Activated naive CD8-positive, alpha-beta T cell treated with anti-CD3 and anti-CD28 coated beads for 36 hours (primary cell): ENCODE results near the gene MAST1. TPM values are rescaled to one million over a fixed set of nuclear protein-coding genes. Genes with fewer than 3 reads are reported as not detected.

ENCODE experiments used
- DNase-seq: peaks from one replicate; pipeline ENCODE4 v3.0.0; 2021
- H3K27ac Mint-ChIP-seq: one replicate; pipeline ENCODE4 v1.8.0; 2022; ENCODE audit warnings: mild to moderate bottlenecking, moderate library complexity, mixed read lengths
- H3K27me3 Mint-ChIP-seq: one replicate; pipeline ENCODE4 v1.8.0; 2022; ENCODE audit warnings: mild to moderate bottlenecking, mixed read lengths
- H3K36me3 Mint-ChIP-seq: one replicate; pipeline ENCODE4 v1.8.0; 2021; ENCODE audit warnings: mild to moderate bottlenecking, mixed read lengths
- H3K4me1 Mint-ChIP-seq: one replicate; pipeline ENCODE4 v1.8.0; 2021; ENCODE audit warnings: mixed read lengths
- H3K4me3 Mint-ChIP-seq: one replicate; pipeline ENCODE4 v1.8.0; 2022; ENCODE audit warnings: mild to moderate bottlenecking, moderate library complexity, mixed read lengths
- H3K9me3 Mint-ChIP-seq: one replicate; pipeline ENCODE4 v1.8.0; 2022; ENCODE audit warnings: mixed read lengths
- total RNA-seq, 2 experiments: library from RNA; stranded (reverse); gene quantifications; one replicate each; pipeline ENCODE4 v1.2.3, GENCODE V29; 2021

Gene MAST1
- total RNA-seq: 1 to 10 TPM; 1.2 to 2.0 TPM

DNA sequence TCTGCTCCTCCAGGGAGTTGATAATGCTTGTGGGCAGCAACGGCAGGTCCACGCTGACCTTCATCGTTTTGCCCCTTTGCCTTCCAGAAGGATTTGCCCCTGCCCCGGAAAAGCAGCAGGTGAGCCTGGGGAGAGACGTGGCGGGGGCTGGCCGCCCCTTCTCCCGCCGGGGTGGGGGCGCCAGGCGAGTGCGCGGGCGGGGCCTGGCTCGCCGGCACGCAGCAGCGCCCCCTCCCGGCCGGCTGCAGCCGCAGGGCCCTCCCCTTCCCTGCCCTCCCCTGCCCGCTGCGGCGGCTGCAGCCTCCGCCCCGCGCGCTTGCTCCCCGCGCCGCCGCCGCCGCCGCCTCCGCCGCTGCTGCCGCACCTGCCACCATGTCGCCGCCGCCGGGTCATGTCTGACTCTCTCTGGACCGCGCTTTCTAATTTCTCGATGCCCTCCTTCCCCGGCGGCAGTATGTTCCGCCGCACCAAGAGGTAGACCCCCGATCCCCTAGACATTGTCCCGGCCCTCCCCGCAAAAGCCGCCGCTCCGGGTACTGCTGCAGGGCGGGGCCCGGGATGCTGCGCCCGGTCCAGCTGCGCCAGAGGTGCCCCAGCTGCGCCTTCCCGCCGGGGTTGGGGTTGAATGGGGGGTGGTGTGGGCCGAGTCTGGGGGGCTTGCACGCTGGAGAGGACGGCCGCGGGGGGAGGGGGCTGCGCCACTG, at the start of gene MAST1:
Gene MAST1, plus strand, starts transcription at position 334 of the 704 bp plus-strand sequence. Its CDS starts 58 bp downstream, at position 392.
- Mint-ChIP-seq H3K9me3 (no peaks in the 10 kb centered on the region), H3K36me3 (no peaks in the 10 kb centered on the region), H3K4me1 (peaks cover 23% of the 10 kb centered on the region), H3K27me3 (peaks cover 85% of the 10 kb centered on the region), H3K4me3 (peak within 1 kb of the TSS; percentile 52), H3K27ac (no peak within 1 kb of the TSS)
- peak; percentile 72 for DNase-seq

GRCh38 chr19:12788682-12789097, 49.6 kb upstream of the MAST1 start:
- no peaks in the 10 kb centered on the region for H3K27me3 Mint-ChIP-seq
- peaks cover 25% of the 10 kb centered on the region for H3K4me1 Mint-ChIP-seq
- peak overlapping the region; percentile 93 for H3K27ac Mint-ChIP-seq
- peak overlapping the region; percentile 85 for H3K4me3 Mint-ChIP-seq
- H3K36me3 Mint-ChIP-seq: peaks cover 13% of the 10 kb centered on the region
- H3K9me3 Mint-ChIP-seq: no peaks in the 10 kb centered on the region
- DNase-seq: peak; percentile 52

DNA sequence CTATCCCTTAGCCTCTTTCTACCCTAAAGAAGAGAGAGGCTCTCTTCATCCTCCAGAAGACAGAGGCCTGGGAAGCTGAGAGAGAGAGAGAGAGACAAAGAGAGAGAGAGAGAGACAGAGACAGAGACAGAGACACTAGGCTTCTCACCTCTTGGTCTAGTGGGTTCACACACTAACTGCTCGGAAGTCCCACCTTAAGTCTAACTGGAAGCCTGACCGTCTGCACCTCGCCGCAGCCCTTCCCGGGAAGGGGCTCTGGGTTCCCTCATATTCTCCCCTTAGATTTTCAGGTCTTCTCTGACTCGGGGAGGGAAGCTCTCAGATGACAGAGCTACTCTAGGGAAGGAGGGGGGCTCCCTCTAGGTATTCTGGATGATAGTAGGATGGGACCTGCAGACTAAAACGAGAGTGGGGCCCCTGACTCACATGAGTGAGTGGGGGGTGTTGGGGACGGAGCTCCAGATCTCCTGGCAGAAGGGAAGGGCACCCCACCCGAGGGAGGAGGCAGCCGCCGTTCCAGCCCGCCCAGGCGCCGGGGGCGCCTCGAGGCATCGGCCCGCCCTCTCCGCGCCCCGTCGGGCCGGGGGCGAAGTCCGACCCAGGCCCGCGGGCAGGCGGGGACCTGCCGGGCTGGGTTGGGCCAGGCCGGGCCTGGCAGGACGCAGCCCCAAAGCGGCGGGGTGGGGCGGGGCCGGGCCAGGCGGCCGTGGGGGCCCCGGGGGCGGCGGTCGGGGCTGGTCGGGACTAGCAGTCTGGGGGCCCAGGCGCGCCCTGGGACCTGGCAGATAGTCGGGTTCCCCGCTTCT, 49.0 kb upstream of the MAST1 start:
- peaks cover 16% of the 10 kb centered on the region for H3K36me3 Mint-ChIP-seq
- H3K9me3 Mint-ChIP-seq: no peaks in the 10 kb centered on the region
- peak overlapping the region; percentile 93 for H3K27ac Mint-ChIP-seq
- H3K4me3 Mint-ChIP-seq: peak overlapping the region; percentile 85
- H3K27me3 Mint-ChIP-seq: no peaks in the 10 kb centered on the region
- no peak for DNase-seq
- H3K4me1 Mint-ChIP-seq: peaks cover 29% of the 10 kb centered on the region

GRCh38 chr19:12789904-12790619, 48.3 kb upstream of the MAST1 start:
- Mint-ChIP-seq H3K4me3 (peak overlapping the region; percentile 95), H3K27me3 (no peaks in the 10 kb centered on the region), H3K27ac (peak overlapping the region; percentile 98), H3K36me3 (peaks cover 20% of the 10 kb centered on the region), H3K9me3 (no peaks in the 10 kb centered on the region), H3K4me1 (peaks cover 36% of the 10 kb centered on the region)
- peak; percentile 99 for DNase-seq

DNA sequence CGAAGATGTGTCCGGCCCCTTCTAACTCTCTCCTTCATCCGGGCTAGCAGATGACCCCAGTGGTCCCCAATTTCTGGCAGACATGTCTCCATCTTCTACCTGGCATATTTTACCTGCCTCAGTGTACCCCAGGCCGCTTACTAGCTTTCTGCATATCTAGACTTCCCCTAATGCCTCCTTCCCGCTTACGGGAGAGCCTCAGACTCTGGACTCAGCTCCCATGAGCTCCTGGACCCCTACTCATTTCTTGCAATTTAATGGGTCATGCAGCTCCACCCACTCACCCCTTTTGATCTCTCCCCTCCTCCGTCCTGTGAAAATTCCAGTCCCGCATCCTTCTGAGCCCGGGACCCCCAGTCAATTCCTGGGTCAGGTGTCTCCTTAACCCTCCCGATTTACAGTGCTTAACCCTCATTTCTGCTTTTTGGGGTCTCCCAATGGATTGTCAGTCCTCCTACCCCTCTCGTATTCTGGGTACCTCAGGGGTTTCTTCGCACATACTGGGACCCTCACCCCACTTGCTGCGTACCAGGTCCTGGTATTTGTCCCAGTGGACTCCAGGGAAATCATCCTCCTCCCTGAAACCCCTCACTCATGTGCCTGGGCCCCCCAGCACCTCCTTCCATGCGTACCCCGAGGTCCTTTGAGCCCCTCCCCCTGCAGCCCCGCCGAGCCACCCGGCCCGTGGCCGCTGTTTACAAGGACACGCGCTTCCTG, 47.5 kb upstream of the MAST1 start:
- no peak for DNase-seq
- Mint-ChIP-seq H3K9me3 (no peaks in the 10 kb centered on the region), H3K27ac (peak overlapping the region; percentile 98), H3K36me3 (peaks cover 20% of the 10 kb centered on the region), H3K4me1 (peaks cover 39% of the 10 kb centered on the region), H3K4me3 (peak overlapping the region; percentile 95), H3K27me3 (no peaks in the 10 kb centered on the region)

DNA sequence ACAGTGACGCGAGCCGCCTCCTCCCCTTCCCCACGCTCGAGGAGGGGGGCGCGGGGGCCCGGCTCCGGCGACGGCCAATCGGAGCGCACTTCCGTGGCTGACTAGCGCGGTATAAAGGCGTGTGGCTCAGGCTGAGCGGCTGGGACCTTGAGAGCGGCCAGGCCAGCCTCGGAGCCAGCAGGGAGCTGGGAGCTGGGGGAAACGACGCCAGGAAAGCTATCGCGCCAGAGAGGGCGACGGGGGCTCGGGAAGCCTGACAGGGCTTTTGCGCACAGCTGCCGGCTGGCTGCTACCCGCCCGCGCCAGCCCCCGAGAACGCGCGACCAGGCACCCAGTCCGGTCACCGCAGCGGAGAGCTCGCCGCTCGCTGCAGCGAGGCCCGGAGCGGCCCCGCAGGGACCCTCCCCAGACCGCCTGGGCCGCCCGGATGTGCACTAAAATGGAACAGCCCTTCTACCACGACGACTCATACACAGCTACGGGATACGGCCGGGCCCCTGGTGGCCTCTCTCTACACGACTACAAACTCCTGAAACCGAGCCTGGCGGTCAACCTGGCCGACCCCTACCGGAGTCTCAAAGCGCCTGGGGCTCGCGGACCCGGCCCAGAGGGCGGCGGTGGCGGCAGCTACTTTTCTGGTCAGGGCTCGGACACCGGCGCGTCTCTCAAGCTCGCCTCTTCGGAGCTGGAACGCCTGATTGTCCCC, 46.8 kb upstream of the MAST1 start, which contains the start of gene JUNB:
Gene JUNB, plus strand, starts transcription at position 142 of the 706 bp plus-strand sequence. Its CDS starts 286 bp downstream, at position 428.
- H3K36me3 Mint-ChIP-seq: peaks cover 20% of the 10 kb centered on the region
- H3K4me1 Mint-ChIP-seq: peaks cover 45% of the 10 kb centered on the region
- peak; percentile 97 for DNase-seq
- H3K4me3 Mint-ChIP-seq: peak within 1 kb of the TSS; percentile 95
- H3K27me3 Mint-ChIP-seq: no peaks in the 10 kb centered on the region
- peak within 1 kb of the TSS; percentile 98 for H3K27ac Mint-ChIP-seq
- H3K9me3 Mint-ChIP-seq: no peaks in the 10 kb centered on the region

GRCh38 chr19:12792051-12792852, 46.1 kb upstream of the MAST1 start:
- peaks cover 23% of the 10 kb centered on the region for H3K36me3 Mint-ChIP-seq
- H3K27me3 Mint-ChIP-seq: no peaks in the 10 kb centered on the region

DNA sequence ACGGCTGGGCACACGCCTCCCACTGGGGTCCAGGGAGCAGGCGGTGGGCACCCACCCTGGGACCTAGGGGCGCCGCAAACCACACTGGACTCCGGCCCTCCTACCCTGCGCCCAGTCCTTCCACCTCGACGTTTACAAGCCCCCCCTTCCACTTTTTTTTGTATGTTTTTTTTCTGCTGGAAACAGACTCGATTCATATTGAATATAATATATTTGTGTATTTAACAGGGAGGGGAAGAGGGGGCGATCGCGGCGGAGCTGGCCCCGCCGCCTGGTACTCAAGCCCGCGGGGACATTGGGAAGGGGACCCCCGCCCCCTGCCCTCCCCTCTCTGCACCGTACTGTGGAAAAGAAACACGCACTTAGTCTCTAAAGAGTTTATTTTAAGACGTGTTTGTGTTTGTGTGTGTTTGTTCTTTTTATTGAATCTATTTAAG, 45.4 kb upstream of the MAST1 start:
- Mint-ChIP-seq H3K36me3 (peaks cover 23% of the 10 kb centered on the region), H3K9me3 (no peaks in the 10 kb centered on the region), H3K27ac (peak overlapping the region; percentile 98), H3K4me1 (peaks cover 47% of the 10 kb centered on the region), H3K27me3 (no peaks in the 10 kb centered on the region), H3K4me3 (peak overlapping the region; percentile 95)
- DNase-seq: no peak

More at GRCh38 chr19:12792051-12792852, 46.1 kb upstream of the MAST1 start:
- DNase-seq: peak; percentile 85
- Mint-ChIP-seq H3K4me1 (peaks cover 47% of the 10 kb centered on the region), H3K4me3 (peak overlapping the region; percentile 95), H3K27ac (peak overlapping the region; percentile 98), H3K9me3 (no peaks in the 10 kb centered on the region)

GRCh38 chr19:12793290-12794195, 44.8 kb upstream of the MAST1 start:
- Mint-ChIP-seq H3K4me3 (peak overlapping the region; percentile 95), H3K4me1 (peaks cover 41% of the 10 kb centered on the region), H3K27ac (peak overlapping the region; percentile 98), H3K9me3 (no peaks in the 10 kb centered on the region), H3K27me3 (no peaks in the 10 kb centered on the region), H3K36me3 (peaks cover 23% of the 10 kb centered on the region)
- DNase-seq: peak; percentile 95

DNA sequence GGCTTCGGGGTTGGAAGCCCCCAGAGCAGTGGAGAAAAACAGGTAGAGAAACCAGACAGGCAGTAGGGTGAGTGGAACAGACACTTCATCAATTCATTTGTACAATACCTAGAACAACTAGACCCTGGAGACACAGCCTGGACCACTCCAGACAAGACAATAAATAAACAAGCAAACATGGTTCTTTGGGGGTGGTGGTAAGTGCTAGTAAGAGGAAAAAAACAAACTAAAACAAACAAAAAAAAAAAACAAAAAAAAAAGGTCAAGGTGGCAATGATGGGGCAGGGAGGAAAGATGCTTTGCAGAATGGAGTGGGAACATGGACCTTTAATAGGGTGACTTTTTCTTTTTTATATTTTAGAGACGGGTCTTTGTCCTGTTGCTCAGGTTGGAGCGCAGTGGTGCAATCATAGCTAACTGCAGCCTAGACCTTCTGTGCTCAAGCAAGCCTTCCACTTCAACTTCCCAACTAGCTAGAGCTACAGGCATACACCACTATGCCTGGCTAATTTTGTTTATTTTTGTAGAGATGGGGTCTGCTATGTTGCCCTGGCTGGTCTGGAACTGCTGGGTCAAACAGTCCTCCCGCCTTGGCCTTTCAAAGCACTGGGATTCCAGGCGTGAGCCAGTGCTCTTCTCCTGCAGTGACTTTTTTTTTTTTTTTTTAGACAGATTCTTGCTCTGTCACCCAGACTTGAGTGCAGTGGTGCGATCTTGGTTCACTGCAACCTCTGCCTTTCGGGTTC, 43.9 kb upstream of the MAST1 start:
- Mint-ChIP-seq H3K27me3 (no peaks in the 10 kb centered on the region), H3K27ac (peak overlapping the region; percentile 94), H3K4me3 (peak overlapping the region; percentile 80), H3K4me1 (peaks cover 34% of the 10 kb centered on the region), H3K9me3 (no peaks in the 10 kb centered on the region), H3K36me3 (peaks cover 23% of the 10 kb centered on the region)
- DNase-seq: no peak

- H3K4me1 Mint-ChIP-seq: peaks cover 34% of the 10 kb centered on the region
- H3K9me3 Mint-ChIP-seq: no peaks in the 10 kb centered on the region
- H3K27me3 Mint-ChIP-seq: no peaks in the 10 kb centered on the region
- H3K36me3 Mint-ChIP-seq: peaks cover 23% of the 10 kb centered on the region
- peak overlapping the region; percentile 80 for H3K4me3 Mint-ChIP-seq
- DNase-seq: no peak
- peak overlapping the region; percentile 94 for H3K27ac Mint-ChIP-seq
Measured at GRCh38 chr19:12794971-12795381, 43.3 kb upstream of the MAST1 start.
